ENCODE data around the gene CIAPIN1.
A peak's percentile ranks its signal among the peaks of the same experiment; 100 is the strongest.

The CIAPIN1 gene

DNA sequence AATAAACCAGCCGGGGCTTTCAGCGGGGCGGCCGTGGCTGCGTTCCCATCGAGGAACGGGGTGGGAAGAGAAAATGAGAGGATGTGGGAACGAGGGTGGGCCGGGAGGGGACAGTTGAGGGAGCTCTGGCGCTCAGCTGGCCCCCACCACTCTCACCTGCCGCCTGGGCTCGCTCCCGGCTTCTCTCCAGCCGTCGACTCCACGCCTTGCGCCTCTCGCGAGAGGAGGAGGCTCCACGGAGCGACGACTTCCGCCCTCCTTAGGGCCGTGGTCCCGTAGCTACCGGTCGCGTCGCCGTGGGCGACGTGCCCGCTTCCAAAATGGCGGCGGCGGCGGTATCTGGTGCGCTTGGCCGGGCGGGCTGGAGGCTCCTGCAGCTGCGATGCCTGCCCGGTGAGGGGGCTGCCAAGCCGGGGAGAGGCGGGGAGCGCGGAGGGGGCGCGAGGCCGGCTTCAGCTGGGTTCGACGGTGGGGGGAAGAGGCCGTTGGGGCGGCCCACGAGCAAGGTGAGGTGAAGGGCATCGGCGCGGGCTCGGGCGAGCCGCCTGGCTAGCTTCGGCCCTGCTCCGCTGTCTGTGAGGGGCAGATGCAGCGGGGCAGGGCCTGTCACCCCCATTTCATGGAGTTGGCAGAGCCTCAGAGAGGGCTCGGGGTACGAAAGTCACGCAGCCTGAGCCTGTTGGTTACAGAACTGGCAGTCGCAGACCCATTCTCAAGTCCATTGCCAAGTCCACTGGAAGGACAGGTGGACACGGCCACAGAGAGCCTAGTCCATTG lies at the start of gene CIAPIN1, which contains the start of gene COQ9:
TSS of gene CIAPIN1 (minus strand) at position 200 of the 777 bp plus-strand sequence. CDS start 6,457 bp downstream, outside the sequence.
TSS of gene COQ9 (plus strand) at position 294 of the 777 bp plus-strand sequence. CDS start at position 321, 27 bp downstream.
- DNase-seq = peak; percentile 94

DNA sequence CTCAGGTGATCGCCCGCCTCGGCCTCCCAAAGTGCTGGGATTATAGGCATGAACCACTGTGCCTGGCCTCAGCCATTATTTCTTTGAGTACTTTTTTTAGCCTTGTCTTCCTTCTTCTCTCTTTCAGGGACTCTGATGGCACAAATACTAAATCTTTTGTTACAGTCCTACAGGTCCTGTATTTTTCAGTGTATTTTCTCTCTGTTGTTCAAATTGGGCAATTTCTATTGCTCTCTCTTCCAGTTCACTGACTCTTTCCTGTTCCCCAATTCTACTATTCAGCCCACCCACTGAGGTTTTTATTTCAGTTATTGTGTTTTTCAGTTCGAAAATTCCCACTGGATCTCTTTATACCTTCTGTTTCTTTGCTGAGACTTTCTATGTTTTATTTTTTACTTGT lies 46.6 kb upstream of the CIAPIN1 start:
- DNase-seq = no peak

DNA sequence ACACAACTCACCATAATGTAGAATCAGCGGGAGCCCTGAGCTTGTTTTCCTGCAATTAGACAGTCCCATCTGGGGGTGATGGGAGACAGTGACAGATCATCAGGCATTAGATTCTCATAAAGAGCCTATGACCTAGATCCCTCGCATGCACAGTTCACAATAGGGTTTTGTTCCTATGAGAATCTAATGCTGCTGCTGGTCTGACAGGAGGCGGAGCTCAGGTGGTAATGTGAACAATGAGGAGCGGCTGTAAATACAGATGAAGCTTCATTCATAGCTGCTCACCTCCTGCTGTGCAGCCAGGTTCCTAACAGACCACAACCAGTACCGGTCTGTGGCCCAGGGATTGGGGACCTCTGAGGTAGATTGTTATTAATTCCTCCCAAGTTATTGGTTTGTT lies 42.0 kb upstream of the CIAPIN1 start:
- DNase-seq = no peak

DNA sequence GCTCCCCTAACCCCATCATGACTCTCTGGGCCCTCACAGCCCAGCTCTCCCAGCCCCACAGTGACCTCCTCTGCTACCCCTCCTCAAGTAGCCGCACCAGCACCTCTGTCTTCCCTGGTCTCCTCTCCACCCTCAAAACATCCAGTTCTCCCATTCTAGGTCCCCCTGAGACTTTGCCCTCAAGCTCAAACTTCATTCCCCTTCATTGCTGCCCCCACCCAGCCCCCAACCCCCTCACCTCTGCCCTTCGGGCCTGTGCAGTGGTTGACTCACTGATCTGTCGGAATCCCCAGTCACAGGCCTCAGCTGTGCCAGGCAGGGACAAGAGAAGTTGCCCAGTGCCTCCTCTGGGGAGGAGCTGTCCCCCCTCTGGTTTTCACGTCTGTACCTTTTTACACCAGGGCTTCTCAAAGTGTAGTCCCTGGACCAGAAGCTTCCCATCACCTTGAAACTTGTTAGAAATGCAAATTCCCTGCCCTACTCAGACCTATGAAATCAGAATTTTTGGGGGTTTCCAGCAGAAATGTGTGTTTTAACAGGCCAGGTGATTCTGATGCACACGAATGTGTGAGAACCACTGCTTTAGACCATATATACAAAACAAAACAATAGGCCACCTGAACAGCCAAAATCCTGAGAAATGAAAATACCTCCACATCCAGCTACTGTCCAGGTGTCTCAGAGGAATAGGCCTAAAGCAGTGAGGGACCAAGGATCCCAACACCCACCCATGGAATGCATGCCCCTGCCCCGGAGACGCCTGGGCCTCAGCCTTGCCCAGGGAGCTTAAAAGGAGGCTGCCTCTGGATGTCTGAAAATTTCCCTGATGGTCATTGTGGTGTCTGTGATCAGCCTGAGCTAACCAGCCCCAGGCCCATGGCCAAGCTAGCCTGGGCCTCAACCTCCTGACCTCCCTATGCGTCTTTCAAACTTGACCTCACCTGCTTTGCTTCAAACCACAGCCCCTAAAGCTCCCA lies 40.0 kb upstream of the CIAPIN1 start:
- no peak for DNase-seq

DNA sequence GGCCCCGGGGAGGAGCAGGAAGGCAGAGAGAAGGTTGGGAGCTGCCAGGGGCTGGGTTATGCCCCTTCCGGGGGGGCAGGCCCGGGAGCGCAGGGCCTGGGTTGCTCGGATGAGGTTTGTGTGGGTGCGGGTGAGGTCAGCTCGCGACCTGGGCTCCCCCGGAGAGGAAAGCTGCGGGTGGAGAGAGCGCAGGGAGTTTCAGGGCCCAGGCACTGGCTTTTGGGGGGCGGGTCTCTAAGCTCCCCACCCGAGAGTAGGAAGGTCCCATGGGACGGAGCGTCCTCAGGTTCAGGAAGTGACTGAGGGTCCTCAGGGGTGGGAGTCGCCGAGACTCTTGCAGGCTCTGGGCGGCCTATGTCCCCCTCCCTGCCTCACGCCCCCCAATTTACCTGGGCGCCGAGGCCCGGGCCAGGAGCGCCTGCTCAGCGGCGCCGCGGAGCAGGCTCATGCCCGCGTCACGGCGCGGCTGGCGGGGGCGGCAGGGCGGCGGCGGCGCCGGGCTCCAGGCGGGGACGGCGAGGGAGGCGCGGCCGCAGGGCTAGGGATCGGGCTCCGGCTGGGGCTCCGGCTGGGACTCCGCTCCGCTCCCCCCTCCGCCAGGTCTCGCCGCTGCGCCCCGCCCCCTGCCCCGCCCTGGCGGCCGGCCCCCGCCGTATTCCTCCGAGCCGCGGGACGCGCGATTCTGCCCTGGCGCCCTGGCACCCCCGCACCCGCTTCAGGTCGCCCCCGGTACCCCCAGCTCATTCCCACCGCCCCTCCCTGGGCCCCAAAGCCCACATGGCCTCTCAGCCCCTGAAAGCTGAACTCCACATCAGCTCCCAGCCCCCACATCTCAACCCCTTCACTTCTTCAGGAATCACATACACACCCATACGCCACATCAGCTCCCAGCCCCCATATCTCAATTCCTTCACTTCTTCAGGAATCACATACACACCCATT lies 39.0 kb upstream of the CIAPIN1 start, which contains the start of gene DOK4:
TSS of gene DOK4 (minus strand) at position 578 of the 942 bp plus-strand sequence. CDS start 6,986 bp downstream, outside the sequence.
- DNase-seq = peak; percentile 83

DNA sequence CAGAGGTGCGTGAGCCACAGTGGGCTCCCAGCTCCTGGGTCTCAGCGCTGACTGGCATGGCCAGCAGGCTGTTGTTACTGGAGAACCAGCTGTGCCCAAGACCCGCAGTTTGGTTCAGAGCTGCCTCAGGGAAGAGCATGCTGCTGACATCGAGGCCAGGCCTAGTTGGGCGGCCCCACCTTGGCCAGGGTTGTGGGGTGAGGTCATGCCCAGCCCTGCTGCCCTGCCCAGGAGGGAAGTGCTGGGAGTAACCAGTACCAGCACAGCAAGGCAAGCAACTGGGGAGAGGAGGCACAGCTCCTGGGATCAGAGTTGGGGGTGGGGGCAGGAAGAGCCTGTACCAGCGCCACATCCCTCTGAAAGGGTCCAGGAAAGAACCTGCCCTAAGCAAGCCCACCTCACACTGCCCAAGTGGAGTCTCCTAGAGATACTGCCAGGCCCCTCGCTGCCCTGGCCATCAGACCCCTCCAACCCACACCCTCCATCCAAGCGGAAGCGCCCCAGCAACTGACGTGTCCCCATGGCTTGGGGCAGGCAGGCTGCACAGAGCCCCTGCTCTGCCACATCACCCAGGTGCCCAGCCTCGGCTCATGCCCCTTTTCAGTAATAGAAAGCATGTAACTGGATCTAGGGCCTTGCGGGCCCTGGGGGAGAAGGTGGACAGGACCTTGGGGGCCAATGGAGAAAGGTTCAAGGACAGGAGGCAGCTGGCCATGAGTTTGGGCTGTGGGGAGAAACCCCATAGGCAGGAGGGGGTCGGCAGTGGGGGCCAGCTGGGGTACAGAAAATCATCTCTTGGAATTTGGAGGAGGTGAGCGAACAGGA lies 38.1 kb upstream of the CIAPIN1 start:
- DNase-seq = no peak

DNA sequence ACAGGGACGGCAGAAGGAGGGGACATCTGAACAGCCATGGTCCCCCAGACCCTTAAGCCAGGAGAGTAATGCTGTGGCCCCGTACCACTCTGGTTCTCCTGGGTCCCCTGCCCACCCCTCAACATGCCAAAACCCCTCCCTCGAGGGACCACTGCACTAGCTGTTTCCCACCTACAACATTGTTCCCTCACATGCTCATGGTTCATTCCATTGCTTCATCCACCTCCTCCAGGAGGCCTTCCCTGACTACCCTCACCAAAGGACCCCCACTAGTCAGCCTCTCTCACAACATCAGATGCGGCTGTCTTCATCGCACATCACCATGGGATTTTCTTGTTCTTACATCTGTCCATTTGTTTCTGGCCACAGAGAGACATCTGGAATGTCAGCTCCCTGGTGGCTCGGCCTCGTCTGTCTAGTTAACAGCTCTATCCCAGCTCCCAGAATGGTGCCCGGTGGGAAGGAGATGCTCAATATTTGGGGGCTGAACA lies 37.4 kb upstream of the CIAPIN1 start:
- no peak for DNase-seq

DNA sequence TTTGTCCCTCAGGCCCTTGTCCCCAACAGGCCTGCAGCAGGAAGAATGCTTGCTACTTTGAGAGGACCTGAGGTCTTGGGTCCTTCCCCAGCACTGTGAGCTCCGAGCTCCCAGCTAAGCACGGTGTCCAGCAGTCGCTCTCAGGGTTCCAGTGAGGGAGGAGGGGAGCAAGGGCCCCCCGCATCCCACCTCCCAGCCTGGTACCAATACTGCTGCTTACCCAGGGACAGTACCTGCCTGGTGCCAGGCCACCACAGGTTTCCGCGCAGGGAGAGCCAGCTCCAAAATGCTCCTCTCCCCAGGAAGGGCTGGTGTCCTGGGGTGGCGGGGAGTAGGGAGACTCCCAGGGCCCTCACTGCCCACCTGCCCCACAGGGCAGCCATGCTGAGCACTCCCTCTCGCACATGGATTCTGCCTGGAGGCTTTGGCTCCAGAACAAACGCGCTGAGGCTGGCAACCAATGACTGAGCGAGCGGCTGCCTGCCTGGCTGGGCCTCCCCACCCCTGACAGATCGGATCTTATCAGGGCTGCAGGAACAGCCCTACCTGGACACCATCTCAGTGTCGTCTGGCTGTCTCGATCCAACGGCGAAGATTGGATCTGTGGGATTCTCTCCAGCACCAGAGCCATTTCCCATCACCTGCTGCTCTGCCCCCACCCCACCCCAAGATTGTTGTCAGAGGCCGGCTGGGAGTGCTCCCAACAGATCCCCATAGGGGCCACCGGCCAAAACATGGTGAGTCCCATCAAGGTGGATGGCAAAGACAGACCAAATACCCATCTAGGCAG lies 36.7 kb upstream of the CIAPIN1 start:
- no peak for DNase-seq

DNA sequence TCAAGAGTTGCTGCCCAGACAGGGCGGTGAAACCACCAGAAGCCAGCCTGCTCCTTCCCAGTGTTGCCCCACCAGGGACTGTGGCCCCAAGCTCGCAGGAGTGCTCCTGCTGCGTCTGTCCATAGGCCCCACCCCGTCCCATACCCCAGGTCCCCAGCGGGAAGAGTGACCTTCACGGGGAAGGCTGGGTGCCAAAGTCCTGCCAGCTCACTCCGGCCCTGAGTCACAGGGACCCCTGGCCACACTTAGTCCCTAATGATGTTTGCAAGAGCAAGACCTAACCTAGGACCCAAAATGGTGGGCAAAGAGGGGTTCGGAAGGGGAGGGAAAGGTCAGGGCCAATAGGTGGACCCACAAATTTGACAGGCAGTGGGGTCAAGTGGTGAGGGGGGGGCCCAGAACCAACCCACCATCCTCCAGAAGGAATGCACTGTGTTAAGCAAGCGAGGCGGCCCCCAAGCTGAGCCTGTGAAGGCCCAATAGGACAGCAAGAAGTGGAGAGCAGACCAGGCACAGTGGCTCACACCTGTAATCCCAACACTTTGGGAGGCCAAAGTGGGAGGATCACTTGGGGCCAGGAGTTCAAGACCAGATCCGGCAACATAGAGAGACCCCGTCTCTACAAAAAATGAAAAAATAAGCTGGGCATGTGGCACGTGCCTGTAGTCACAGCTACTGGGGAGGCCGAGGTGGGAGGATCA lies 35.8 kb upstream of the CIAPIN1 start:
- no peak for DNase-seq

DNA sequence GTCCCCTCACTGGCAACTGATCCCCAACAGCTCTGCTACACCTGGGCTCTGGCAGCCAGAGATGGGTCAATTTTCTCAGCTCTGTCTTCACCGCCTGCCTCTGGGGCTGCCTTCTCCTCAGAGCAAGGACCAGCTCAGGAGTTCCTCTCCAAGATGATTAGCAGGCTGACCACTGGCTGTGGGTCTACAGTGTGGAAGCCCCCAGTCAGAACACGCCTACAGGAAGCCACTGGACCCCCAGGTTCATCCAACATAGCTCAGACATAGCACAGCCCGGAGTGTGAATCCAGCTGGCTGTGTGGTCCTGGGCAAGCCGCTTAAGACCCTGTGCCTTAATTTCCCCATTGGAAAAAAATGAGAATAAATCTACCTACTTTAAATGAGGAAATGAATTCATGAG lies 34.2 kb upstream of the CIAPIN1 start:
- DNase-seq = no peak

DNA sequence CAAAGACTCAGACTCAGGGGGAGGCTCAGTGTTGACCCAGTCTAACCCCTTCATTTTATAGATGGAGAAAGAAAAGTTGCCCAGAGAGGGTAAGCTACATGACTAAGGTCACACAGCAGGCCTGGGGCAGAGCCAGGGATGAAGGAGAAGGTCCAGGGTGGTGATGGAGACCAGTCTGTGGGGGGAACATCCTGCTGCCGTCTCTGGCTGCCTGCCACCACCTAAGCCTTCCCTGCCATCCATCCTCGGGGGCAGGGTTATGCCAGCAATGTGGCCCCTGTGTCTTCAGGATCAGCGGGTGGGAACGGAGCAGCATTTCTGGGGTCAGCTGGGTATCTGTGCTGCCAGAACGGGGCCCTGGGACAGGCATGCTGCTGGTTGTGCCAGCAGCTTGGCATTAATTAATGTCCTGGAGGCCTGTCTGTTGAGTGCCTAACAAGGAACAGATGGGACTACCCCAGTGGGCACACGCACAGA lies 33.6 kb upstream of the CIAPIN1 start:
- DNase-seq = no peak

DNA sequence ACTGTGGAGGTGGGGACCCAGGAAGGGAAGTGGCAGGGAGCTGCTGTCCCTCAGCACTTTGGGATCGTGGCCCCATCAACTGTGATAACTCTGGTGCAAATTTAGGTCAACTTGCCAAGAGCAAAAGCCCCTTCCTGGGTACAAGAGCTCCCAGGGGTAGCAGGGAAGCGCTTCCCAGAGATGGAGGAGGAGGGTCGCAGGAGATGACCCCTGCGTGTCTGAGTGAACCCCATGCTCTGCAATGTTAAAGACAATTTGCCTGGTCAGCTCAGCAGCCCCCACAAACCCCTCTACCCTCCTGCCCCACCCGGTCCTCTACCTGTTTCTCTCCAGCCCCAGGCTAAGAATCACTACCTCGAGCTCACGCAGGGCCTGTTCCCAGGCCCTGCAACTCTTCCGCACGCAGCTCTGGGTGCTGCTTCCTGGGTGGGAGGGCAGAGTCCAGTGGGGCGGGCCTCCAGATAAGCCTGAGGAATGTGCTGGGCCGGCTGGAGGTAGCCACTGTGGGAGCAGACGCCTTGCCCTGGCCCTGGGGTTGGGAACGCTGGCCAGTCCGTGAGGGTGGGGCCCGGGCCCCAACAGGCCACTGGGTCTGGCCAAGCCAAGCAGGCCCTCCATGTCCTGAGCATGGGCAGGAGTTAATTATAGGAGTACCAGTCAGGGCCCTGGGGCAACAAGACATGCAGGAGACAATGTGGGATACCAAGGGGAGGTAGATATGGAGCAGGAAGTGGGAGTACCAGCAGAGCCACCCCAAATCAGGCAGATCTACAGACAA lies 33.0 kb upstream of the CIAPIN1 start:
- DNase-seq = no peak

DNA sequence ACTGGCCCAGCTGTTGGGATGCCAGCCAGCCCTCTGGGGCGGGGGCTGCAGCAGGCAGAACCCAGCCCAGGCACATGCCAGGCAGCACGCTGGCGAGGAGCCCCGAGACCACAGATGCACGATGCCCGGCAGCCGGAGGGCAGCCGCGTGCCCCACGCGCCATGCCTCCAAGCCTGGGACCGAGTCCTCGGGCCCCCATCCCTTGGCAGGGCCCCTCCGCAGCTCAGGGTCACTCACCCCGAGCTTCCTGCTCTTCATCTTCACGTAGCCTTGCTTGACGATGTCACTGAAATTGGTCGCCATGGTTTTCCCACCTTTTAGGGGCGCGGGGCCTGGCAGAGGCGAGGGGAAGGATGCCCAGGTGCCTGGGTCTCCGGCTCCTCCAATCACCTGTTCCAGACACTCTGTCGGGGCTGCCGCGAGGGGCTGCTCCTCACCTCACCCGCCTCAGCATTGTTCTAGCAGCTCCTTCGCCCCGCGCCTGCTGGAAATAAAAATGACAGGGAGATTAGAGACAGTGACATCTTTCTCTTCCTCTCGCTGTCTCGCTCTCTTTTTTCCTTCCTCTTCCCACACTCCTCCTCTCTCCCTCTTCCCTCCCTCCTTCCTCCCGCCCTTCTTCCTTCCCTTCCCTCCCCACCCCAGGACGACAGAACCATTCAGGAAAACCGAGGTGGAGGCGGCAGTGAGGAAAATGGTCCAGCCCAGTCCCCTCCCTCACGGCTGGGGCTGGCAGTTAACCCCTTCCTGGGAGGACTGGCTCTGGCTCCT lies 32.2 kb upstream of the CIAPIN1 start:
- DNase-seq = no peak

DNA sequence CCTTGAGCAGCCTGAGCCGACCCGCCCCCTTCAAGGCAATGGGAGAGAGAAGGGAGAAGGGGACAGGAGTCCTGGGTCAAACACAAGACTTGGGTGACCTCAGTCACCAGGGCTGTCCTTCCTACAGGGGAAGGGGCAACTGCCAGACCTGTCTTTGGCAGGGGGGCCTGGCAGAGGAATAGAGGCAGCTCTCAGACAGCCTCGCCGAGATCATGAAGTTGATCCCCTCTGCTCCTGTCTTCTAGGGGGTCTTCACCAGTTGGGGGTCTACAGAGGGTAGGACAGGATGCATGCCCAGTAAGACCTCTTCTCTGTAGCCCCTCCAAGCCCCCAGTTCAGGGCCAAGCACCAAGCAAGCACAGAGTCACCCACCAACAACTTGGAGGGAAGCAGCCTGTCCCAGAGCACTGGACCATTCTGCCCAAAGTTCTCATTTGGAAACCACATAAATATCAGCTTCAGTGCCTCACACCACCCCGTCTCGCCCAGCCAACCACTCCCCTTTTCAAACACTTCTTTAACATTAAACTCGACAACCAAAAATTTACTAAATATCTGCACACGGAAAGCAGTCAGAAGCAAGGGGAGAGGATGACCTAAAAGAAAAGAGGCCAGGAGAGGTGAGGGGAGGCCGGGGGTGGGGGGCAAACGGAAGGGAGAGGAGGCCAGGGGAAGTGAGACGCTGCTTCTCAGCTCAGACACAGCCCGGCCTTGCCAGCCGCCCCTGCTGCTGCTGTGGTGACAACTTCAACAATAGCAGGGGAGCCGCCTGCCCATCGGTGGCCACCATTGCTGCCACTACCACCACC lies 31.4 kb upstream of the CIAPIN1 start:
- DNase-seq = no peak

DNA sequence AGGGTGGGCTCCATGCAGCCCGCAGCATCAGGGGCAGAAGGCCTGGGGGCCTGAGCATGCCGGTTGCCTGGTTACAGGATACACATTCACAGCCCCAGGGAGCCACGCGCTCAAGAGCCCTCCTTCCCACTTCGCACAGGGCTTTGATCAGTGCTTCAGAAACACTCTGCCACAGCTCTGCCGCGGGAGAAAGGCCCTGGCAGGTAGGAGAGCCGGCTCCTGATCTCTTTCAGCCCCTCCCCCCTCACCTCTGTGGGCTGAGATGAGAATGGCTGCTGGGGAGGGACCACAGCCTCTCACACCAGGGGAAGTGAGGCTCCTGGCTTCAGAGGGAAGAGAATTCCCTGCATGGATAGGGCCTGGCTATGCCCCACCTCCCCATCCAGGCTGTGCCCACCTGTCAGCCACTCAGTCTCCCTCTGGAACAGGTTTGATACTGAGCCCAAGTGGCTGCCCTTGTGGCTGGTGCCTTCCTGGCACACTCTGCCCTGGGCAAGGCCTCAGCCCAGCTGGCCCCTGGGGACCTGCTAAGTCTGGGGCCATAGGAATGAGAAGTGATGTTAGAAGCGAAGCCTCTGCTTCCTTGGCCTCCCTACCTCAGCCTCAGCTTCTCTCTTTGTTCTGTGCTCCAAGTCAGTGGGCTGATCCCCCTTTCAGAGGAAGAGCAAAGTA lies 30.5 kb upstream of the CIAPIN1 start:
- no peak for DNase-seq
